Activated CD8-positive, alpha-beta memory T cell treated with anti-CD3 and anti-CD28 coated beads, Interleukin-2, amount 50 U/mL, for 4 hours (primary cell): Measurements from ENCODE around the gene LFNG.

Source experiments
- DNase-seq: peaks from one replicate; pipeline ENCODE4 v3.0.0-alpha.2; 2020

Gene LFNG

GRCh38 chr7:2504128-2504888 lies 15.3 kb upstream of the LFNG start:
- no peak for DNase-seq

- no peak for DNase-seq
Measured at GRCh38 chr7:2504889-2505375, 14.6 kb upstream of the LFNG start.

GRCh38 chr7:2505401-2505800 lies 14.2 kb upstream of the LFNG start:
- no peak for DNase-seq

GRCh38 chr7:2507208-2507916 lies 12.2 kb upstream of the LFNG start:
- no peak for DNase-seq

GRCh38 chr7:2507917-2508306 lies 11.7 kb upstream of the LFNG start:
- no peak for DNase-seq

- peak; percentile 68 for DNase-seq
Measured at GRCh38 chr7:2508327-2509215, 11.0 kb upstream of the LFNG start.

GRCh38 chr7:2509298-2509906 lies 10.2 kb upstream of the LFNG start:
- DNase-seq, result no peak

GRCh38 chr7:2510130-2510776 lies 9.3 kb upstream of the LFNG start:
- DNase-seq, result no peak

GRCh38 chr7:2510909-2511768 lies 8.4 kb upstream of the LFNG start:
- peak; percentile 63 for DNase-seq

GRCh38 chr7:2511769-2512168 lies 7.8 kb upstream of the LFNG start:
- DNase-seq, result no peak

- no peak for DNase-seq
Measured at GRCh38 chr7:2512179-2512661, 7.4 kb upstream of the LFNG start.

- DNase-seq, result no peak
Measured at GRCh38 chr7:2512713-2513112, 6.9 kb upstream of the LFNG start.

GRCh38 chr7:2513702-2514101 lies 5.9 kb upstream of the LFNG start:
- DNase-seq, result no peak

GRCh38 chr7:2514473-2515423 lies 4.8 kb upstream of the LFNG start:
- no peak for DNase-seq

- no peak for DNase-seq
Measured at GRCh38 chr7:2515424-2516193, 4.0 kb upstream of the LFNG start.

GRCh38 chr7:2516194-2516555 lies 3.4 kb upstream of the LFNG start:
- DNase-seq, result no peak

GRCh38 chr7:2517026-2517425 lies 2.5 kb upstream of the LFNG start:
- DNase-seq, result no peak

GRCh38 chr7:2517678-2518507 lies 1.7 kb upstream of the LFNG start:
- DNase-seq, result no peak
